NCI-H345 (cell line): Measurements from ENCODE around the gene CHST3.
A peak's percentile ranks its signal among the peaks of the same experiment; 100 is the strongest.
"Not testable (repeated sequence)": the region's sequence is repeated elsewhere in the genome, so short reads cannot be mapped to it uniquely, and the experiment has no call there.

Experiments
- DNase-seq: peaks from one replicate; lab custom pipeline; 2025; lab: John Stamatoyannopoulos, UW

The CHST3 gene, protein sequence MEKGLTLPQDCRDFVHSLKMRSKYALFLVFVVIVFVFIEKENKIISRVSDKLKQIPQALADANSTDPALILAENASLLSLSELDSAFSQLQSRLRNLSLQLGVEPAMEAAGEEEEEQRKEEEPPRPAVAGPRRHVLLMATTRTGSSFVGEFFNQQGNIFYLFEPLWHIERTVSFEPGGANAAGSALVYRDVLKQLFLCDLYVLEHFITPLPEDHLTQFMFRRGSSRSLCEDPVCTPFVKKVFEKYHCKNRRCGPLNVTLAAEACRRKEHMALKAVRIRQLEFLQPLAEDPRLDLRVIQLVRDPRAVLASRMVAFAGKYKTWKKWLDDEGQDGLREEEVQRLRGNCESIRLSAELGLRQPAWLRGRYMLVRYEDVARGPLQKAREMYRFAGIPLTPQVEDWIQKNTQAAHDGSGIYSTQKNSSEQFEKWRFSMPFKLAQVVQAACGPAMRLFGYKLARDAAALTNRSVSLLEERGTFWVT

DNA sequence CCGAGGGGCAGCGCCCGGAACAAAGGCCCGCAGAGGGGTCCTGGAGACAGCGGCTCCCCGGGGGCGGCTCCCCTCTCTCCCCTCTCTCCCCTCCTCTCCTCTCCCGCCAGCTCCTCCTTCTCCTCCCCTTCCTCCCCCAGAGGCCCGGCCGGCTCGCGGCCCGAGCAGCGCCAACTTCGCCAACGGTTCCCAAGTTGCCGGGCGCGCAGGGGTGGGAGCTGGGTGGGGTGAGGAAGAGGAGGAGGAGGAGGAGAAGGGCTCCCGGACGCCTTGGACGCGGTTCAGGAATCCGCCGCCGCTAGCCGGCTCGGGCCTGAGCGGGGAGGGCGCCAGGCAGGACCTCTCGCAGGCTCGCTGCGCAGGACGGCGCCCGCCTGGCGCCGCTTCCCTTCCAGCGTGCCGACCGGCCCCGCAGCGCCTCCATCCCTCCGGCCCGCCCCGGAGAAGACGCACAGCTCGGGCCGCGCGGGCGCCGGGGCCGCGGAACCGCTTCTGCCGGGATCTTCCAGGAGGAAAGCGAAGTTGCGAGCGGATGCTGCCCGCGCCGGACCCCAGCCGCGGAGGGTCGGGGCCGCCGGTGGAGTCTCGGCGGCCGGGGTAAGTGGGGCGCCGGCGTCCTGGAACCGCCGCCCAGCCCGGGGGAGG, at the start of gene CHST3:
Gene CHST3 (plus strand): TSS at position 298 of the 645 bp plus-strand sequence. CDS start 41,448 bp downstream, outside the sequence.
- peak; percentile 7 for DNase-seq

DNA sequence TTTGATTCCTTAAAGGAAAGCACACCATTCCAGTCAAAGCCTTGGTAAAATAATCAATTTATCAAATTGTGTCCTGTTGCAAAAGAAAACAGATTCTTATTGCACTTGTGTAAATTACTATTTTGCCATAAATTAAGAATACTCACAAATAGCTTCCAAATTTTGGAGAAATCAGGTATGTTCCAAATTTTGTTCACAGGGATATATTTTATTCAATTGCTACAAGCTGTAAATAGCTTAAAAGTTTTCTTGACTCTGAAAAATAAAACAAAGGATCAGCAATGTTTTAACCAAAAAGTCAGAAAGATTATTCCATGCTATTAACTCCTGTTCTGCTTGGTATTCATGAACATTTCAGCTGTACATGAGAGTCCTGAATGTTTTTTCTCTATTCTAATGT, 47.4 kb upstream of the CHST3 start:
- DNase-seq: no peak

DNA sequence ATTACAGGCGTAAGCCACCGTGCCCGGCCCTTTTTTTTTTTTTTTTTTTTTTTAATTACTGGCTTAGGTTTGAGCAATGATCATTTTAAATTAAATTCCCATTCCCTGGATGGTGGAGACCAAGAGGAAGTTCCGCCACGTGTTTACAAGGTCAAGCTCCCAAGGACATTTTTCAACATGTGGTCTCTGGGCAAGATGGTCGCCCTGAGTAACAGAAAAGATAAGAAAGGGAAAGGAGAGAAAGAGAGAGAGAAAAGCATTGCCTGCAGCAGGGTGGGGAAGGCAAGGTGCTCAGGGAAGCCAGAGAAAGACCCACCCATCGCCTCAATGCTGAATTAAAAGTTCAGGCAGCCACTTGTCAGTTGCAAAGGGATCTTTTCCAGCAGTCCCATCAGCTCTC, 45.2 kb upstream of the CHST3 start:
- no peak for DNase-seq

DNA sequence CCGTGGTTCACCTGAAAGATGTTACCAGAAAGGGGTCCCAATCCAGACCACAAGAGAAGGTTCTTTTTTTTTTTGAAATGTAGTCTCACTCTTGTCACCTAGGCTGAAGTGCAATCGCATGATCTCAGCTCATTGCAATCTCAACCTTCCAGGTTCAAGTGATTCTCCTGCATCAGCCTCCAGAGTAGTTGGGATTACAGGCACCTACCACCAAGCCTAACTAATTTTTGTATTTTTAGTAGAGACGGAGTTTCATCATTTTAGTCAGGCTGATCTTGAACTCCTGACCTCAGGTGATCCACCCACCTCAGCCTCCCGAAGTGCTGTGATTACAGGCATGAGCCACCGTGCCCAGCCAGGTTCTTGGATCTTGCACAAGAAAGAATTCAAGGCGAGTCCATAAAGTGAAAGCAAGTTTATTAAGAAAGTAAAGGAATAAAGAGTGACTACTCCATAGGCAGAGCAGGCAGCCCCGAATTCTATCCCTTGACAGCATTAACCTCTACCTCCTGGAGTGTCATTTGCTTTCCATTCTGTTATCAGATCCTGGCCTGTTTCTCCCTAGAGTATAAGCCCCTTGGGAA, 44.1 kb upstream of the CHST3 start:
- not testable (repeated sequence) for DNase-seq

DNA sequence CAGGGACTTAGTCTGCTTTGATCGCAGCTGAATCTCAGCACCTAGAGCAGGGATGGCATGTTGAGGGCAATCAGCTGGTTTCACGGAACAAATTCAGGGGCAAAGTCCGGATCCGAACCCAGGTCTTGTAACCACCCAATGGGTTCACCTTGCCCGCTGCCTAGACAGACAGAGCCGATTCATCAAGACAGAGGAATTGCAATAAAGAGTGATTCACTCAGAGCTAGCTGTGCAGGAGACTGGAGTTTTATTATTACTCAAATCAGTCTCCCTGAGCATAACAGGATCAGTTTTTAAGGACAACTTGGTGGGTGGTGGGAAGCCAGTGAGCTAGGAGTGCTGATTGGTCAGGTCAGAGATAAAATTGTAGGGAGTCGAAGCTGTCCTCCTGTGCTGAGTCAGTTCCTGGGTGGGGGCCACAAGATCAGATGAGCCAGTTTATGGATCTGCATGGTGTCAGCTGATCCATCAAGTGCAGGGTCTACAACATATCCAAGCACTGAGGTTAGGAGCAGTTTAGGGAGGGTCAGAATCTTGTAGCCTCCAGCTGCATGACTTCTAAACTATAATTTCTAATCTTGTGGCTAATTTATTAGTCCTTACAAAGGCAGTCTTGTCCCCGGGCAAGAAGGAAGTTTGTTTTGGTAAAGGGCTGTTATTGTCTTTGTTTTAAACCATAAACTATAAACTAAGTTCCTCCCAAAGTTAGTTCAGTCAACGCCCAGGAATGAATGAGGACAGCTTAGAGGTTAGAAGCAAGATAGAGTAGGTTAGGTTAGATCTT, 43.5 kb upstream of the CHST3 start:
- DNase-seq: no peak

DNA sequence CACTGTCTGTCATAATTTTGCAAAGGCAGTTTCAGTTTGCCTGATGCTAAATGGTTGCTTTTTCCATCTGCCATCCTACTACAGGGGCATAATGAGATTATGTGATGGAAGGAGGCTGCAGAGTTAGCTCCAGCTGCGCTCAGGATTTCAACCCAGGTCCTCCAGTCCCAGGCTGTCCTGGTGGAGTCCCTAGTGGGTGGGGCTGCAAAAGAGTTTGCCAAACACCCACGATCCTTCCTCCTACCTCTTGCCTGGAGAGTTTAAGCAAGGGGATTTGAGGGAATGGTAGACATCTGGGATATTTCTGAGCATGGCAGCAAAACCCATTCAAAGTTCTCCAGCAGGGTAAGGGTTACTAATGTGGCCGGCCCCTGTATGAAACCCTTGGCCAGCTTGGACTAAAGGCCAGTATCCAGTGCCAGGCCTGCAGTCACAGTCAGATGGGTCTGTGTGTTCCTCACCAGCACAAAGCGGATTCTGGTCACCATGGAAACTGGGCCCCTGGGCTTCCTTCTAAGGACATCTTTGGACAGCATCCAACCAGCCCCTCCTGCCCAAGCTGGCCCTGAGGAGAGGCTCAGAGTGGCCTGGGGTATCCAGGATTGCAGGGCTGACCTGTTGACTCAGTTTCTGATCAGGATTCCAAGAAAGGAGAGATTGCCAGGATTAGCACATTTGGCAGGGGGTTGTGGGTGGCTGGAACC, 42.7 kb upstream of the CHST3 start:
- DNase-seq: peak; percentile 0

DNA sequence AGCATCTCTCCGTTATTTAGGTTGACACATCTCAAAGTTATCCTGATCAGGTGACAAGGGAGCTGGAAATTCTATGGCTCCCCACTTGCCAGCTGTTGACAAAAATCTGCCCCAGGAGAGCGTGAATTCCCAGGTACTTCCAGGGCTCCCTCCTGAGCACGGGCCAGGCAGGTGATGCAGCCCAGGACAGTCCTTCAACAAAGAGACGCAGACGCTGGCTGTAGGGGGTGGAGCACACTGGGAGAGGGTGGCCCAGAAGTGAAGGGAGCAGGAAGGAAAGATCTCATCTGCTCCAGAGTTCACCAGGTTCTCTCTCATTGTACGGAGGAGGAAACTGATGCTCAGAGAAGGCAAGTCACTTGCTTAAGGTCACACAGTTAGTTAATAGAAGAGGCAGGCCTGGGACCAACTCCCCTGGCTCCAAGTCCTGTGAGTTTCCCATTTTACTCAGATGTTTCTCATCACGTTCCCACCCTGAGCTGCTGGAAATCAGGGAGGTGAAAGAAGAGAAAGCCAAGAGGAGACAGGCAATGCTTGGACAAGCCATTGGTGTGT, 41.0 kb upstream of the CHST3 start:
- DNase-seq: no peak

DNA sequence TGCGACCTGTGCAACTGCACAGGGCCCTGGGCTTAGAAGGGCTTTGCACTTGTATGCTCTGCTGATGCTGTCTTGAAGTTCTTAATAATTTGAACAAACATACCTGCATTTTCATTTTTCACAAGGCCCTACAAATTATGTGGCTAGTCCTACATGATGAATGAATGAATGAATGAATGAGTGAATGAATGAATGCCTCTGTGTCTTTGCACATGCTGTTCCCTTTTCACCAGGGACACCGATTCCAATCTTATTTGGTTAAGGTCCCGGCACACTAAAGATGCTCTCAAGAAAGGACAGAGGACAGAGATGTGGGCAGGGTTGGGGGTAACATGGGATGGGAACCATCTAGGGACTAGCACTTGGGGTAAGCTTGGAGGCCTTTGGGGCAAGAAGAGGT, 39.4 kb upstream of the CHST3 start:
- no peak for DNase-seq

DNA sequence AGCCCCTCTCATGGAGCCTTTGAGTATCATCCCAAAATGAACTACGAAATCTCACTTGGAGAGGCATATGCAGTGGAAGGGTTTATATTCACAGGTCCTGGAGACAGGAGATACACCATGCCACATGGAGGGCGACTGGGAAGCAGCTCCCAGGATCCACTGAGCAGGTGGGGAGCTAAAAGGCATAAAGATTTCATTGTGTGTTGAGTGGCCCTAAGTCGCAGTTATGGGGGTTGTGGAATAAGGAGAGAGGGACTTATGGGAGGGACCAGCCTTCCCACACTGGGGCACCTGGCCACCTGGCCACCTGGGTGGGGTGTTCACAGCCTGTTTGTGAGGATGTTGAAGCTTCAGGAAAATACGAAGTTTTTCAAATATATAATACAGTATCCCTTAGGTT, 37.0 kb upstream of the CHST3 start:
- no peak for DNase-seq

DNA sequence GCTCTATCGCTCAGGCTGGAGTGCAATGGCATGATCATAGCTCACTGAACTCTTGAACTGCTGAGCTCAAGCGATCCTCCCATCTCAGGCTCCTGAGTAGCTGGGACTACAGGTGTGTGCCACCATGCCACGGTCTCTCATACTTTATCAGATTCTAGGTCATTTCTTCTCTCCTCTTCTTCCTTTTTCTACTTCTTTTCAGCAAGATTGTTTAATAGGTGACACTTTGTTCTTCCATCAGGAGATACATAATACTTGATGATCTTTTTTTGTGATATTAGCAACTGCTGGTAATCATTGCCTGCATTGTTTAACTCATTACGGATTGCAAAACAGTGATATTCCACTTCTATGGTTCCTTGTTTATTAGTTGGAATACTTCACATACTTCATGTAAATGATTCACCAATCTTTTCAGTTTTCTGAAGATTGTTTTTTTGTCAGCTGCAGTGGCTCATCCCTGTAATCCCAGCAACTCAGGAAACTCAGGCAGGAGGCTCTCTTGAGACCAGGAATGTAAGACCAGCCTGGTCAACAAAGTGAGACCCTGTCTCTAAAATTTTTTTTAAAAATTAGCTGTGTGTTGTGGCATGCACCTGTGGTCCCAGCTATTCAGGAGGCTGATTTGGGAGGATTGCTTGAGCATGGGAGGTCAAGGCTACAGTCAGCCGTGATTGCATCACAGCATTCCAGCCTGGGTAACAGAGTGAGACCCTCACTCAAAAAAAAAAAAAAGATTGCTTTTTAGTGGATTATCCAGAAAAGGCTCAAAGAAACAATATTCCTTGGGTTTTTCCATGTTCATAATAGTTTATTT, 36.2 kb upstream of the CHST3 start:
- DNase-seq: no peak

DNA sequence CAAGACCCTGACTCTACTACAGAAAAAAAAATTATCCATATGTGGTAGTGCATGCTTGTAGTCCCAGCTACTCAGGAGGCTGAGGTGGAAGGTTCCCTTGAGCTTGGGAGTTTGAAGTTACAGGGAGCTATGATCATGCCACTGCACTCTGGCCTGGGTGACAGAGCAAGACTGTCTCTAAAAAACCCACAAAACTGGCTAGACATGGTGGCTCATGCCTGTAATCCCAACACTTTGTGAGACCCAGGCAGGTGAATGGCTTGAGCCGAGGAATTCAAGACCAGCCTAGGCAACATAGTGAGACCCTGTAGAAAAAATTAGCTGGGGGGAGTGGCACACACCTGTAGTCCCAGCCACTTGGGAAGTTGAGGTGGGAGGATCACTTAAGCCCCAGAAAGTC, 32.9 kb upstream of the CHST3 start:
- DNase-seq: no peak

DNA sequence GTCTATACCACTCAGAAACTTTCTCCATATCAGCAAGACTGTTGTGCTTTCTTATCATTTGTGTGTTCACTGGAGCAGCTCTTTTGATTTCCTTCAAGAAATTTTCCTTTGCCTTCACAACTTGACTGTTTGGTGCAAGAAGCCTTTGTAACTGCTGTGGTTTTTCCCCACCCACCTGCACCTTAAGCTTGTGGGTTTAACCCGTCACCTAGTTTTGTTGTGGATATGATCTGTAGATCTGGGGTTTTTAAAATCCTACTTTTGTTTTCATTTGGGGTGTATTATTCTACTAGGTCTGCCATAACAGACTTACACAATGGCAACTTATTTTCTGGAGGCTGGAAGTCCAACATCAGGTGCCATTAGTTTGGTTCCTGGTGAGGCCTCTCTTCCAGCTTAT, 30.5 kb upstream of the CHST3 start:
- DNase-seq: no peak

DNA sequence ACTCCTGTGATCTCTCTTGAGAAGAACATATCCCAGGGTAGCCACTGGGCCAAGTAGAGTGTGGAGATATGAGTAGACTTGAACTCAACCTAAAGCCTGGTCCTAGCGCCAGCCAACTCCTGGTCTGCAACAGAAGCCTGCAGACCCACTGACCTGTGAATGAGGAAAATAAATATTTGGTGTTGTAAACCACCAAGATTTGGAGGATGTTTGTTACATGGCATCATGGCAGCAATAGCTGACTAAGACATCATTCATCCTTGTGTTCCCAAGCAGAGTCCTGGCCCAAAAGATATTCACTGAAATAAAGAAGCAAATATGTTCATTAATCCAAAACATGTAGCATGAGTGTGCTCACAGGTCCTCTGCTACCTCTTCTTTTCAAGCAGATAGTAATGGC, 26.0 kb upstream of the CHST3 start:
- no peak for DNase-seq

DNA sequence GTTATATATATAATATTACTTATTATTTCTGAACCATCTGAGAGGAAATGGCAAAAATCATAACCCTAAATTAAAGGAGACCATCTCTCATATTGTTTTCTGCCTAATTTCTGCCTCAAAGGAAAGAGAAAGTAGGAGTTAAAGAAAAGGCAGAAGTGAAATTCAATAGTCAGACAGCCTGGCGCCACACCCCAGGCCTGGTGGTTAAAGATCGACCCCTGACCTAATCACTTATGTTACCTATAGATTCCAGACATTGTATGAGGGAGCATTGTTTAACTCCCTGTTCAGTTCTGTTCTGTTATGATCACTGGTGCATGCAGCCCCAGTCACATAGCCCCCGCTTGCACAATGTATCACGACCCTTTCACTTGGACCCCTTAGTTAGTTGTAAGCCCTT, 24.9 kb upstream of the CHST3 start:
- no peak for DNase-seq

DNA sequence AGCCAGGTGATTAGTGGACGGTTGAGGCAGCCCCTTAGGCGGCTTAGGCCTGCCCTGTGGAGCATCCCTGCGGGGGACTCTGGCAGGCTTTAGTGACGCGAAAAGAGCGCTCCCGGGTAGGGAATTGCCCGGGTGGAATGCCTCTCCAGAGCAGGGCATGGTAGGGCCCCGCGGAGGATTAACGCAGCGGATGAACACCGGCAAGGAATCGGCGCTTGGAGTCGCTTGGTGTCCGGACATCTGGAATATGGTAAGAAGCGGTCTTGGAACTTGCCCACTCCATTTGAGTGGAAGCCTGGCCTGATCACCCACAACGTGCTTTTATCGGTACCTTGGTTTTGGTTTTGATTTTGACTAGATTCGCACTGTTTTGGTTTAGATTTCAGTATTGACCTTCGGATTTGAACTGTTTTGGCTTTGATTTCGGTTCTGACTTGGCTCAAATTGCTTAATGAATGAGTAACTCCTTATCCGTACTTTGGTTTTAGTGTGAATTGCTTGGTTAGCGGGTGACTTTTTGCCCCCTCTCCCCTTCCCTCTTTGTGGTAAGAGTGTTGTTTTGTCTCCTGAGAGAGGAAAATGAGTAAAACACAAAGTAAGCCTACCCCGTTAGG, 24.2 kb upstream of the CHST3 start:
- DNase-seq: no peak

DNA sequence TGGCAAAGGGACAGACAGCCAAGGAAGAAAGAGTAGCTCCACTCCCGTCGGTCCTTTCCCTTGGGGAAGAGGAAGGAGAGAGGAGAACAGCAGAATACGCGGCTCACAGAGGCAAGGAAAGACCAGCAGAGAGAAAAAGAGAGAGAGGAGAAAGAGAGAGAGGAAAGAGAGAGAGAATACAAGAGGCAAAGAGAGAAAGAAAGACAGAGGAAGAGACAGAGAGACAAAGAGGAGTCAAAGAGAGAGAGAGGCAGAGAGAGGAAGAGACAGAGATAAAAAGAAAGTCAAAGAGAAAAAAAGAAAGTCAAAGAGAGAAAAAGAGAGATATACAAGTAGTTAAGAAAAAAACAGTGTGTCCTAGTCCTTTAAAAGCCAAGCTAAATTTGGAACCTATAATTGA, 23.4 kb upstream of the CHST3 start:
- no peak for DNase-seq

DNA sequence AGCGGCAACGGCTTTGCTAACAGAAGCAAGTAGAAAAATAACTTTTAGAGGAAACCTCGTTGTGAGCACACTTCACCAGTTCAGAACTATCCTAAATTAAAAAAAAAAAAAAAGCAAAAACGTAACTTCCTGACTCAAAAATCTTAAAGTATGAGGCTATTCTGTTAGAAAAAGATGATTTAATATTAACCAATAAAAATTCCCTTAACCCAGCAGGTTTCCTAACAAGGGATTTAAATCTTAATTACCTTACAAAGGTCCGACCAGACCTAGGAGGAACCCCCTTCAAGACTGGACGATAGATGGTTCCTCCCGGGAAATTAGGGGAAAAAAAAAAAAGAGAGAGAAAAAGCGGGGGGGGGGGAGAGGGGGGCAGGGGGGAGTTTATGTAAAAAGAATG, 22.9 kb upstream of the CHST3 start:
- no peak for DNase-seq

DNA sequence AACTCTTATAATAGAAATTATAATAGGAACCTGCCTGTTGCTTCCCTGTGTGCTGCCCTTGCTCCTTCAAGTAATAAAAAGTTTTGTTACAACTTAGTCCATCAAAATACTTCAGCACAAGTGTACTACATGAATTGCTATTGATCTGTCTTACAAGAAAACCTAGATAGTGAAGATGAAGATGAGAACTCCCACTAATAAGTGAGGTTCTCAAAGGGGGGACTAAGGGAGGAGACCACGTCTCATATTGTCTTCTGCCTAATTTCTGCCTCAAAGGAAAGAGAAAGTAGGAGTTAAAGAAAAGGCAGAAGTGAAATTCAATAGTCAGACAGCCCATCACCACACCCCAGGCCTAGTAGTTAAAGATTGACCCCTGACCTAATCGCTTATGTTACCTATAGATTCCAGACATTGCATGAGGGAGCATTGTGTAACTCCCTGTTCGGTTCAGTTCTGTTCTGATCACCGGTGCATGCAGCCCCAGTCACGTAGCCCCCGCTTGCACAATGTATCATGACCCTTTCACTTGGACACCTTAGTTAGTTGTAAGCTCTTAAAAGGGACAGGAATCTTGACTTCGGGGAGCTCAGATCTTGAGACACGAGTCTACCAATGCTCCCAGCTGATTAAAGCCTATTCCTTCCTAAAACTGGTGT, 18.2 kb upstream of the CHST3 start:
- no peak for DNase-seq

DNA sequence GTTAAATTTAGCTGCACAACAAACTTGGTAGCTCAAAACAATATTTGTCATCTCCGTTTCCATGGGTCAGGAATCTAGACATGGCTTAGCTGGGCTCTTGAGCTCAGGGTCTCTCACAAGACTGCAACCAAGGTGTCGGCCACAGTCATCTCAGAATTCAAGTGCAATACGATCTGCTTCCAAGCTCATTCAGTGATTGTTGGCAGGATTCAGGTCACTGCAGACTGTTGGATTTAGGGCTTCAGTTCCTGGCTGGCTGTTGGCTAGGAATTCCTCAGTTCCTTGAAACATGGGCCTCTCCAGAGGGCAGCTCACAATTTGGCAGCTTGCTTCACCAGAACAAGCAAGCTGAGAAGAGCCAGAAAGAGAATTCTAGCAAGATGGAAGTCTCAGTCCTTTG, 17.5 kb upstream of the CHST3 start:
- DNase-seq: no peak
